ENCODE data around the gene TMEM255B.
"Not testable (repeated sequence)": the region's sequence is repeated elsewhere in the genome, so short reads cannot be mapped to it uniquely, and the experiment has no call there.

TMEM255B gene

GRCh38 chr13:113832631-113833030 lies 73.6 kb downstream of the TMEM255B start:
- no peak for DNase-seq (ENCODE audit: low read depth, low spot score)

DNA sequence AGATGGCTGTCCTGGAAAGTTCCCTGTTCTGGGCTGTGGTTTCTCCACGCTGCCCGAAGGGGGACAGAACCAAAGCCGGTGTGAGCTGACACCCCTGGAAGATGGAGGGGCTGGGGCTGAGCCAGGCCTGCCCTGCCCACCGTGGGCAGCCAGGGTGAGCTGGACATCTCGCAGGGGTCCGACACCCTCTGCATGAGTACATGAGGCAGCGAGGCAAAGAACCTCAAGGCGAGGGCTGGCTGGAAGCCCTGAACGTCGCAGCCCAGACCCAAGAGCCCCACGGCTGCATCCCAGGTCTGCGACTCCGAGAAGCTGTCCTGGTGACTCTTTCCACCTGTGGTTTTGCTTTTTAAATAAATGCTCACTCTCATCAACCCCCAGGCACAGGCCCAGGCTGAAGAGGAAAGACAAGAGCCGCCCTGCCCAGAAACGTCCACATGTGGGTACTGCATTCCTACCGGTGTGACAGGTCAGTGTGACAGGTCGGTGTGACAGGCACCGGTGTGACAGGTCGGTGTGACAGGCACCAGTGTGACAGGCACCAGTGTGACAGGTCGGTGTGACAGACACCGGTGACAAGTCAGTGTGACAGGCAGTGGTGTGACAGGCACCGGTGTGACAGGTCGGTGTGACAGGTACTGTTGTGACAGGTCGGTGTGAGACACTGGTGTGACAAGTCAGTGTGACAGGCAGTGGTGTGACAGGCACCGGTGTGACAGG lies 74.2 kb downstream of the TMEM255B start:
- no peak for DNase-seq (ENCODE audit: low read depth, low spot score)

DNA sequence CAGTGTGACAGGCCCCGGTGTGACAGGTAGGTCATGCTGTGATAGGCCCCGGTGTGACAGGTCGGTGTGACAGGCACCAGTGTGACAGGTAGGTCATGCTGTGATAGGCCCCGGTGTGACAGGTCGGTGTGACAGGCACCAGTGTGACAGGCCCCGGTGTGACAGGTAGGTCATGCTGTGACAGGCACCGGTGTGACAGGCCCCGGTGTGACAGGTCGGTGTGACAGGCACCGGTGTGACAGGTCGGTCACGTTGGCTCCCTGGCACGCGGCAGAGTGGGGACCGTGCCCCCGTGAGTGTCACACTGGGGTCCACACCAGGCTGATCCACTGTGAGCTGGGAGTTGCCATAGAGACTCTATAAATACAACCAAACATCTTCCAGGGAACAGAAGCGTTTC lies 75.0 kb downstream of the TMEM255B start:
- not testable (repeated sequence) for DNase-seq (ENCODE audit: low read depth, low spot score)

GRCh38 chr13:113834496-113835200 lies 75.6 kb downstream of the TMEM255B start:
- DNase-seq (ENCODE audit: low read depth, low spot score) = no peak

DNA sequence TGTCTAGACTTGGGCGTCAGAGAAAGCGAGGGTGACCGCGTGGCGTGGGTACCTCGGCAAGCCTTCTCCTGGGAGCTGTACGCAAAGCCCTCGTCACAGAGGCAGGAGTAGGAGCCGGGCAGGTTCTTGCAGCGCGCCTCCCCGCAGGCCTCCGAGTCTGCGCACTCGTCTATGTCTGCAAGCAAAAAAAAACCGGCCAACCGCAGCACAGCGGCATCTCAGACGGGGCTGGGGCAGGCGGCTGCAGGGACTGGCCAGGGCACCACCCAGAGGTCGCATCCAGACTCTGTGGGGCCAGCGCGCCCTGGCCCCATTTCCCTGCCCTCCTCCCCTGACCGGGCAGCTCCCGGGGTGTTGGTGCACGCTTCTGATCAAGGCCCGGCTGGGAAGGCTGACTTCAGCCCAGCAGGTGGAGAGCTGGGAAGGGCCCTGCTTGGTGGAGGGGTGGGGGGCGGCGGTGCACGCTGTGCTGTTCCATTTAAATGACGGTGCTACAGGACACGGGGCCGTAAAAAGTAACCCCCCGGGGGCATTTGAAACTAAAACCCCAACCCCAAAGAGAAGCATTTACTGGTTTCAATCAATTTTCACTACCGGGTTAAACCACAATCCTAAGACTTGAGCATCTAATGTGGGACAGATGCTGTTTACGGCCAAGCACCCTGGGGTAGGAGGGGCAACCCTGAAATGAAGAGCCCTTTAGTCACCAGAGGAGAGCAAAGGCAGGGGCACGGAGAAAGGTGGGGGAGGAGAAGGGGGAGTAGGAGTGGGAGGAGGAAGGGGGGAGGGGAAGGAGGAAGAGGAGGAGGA lies 76.6 kb downstream of the TMEM255B start:
- peak; percentile 57 for DNase-seq (ENCODE audit: low read depth, low spot score)

DNA sequence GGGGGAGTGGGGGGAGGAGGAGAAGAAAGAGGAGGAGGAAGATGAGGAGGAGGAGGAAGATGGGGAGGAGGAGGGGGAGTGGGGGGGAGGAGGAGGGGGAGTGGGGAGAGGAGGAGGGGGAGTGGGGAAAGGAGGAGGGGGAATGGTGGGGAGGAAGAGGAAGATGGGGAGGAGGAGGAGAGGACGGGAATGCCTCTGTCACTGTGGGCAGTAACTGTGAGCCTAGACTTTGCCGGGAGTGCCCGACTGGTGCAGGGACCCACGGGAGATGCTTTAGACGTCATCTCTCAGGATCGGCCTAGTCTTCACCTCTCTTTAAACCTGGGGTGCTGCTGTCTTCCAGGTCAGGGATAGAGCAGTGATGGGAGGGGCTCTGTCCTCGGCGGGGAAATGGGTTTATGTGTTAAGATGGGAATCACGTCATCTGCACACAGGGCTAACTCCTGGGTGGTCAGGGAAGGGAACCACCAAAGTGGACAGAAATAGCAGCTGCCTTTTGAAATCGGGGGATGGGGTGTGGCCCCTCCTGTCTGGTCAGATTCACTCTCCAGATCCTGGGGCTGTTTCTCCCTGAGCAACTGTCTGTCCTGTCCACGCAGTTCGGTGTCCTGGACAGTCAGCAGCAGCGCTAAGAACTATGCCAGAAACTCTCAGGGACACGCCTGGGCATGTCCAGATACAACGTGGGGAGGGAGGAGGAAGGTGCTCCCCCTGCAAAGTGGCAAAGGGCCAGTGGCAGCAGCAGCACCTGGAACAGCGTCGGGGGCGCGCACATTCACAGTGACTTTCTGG lies 77.9 kb downstream of the TMEM255B start:
- peak; percentile 84 for DNase-seq (ENCODE audit: low read depth, low spot score)

- peak; percentile 99 for DNase-seq (ENCODE audit: low read depth, low spot score)
Measured at GRCh38 chr13:113837560-113838355, 78.7 kb downstream of the TMEM255B start.

- DNase-seq (ENCODE audit: low read depth, low spot score) = no peak
Measured at GRCh38 chr13:113838711-113839201, 79.7 kb downstream of the TMEM255B start.

- no peak for DNase-seq (ENCODE audit: low read depth, low spot score)
Measured at GRCh38 chr13:113839536-113840204, 80.6 kb downstream of the TMEM255B start.

DNA sequence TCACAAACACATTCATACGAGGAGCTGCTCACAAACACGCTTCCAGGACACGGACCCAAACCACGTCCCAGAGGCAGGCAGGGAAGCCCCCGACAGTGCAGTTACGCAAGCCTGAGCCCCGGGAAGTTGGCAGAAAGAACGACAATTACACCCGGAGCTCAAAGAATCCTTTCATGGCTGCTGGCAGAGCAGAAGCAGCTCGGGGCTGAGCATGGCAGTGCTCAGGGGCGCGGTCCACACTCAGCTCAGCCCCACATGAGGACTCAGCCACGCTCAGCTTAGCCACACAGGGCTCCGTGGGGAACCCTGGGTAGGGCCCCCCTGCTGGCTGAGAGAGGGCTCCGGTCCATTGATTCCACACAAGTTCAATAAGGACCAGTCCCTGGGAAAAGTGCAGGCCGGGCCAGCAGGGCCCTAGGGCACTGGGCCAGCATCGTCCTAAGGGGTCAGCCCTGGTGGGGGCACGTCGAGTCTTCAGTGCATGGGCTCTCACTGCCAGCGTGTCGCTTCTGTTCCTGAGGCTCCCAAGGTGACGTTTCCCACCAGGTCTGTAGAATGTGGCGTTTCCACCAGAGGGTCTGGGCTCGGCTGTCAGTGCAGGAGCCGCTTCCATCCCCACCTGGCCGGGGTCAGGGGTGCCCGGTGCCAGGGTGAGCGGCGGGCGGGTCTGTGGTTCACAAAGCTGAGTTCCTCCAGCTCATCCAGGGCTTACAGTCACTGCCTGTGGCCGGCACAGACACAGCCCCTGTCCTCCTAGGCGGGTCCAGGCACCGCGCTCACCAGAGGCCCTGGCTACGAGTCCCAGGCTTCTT lies 81.7 kb downstream of the TMEM255B start:
- DNase-seq (ENCODE audit: low read depth, low spot score) = no peak

GRCh38 chr13:113841353-113841650 lies 82.3 kb downstream of the TMEM255B start:
- DNase-seq (ENCODE audit: low read depth, low spot score) = no peak

- DNase-seq (ENCODE audit: low read depth, low spot score) = no peak
Measured at GRCh38 chr13:113842336-113843062, 83.5 kb downstream of the TMEM255B start.

- no peak for DNase-seq (ENCODE audit: low read depth, low spot score)
Measured at GRCh38 chr13:113843063-113843654, 84.1 kb downstream of the TMEM255B start.

- DNase-seq (ENCODE audit: low read depth, low spot score) = no peak
Measured at GRCh38 chr13:113843864-113844556, 85.0 kb downstream of the TMEM255B start.

DNA sequence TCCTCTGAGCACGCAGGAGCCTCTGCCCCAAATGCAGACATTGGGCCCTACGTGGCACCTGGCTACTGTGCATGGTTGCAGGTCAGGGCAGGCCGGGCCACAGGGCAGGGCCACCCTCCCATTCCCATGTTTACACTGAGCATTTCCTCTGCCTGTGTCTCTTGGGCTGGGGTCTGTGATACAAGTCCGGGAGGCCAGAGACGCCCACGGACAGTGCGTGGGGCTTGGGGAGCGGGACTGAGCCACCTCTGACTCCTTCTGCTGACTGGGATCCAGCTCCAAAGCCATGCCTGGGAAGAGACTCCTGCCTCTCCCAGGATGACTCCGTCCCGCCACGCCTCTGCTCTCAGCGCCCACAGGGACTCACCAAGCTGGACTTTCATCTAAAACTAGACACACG lies 86.0 kb downstream of the TMEM255B start:
- no peak for DNase-seq (ENCODE audit: low read depth, low spot score)

DNA sequence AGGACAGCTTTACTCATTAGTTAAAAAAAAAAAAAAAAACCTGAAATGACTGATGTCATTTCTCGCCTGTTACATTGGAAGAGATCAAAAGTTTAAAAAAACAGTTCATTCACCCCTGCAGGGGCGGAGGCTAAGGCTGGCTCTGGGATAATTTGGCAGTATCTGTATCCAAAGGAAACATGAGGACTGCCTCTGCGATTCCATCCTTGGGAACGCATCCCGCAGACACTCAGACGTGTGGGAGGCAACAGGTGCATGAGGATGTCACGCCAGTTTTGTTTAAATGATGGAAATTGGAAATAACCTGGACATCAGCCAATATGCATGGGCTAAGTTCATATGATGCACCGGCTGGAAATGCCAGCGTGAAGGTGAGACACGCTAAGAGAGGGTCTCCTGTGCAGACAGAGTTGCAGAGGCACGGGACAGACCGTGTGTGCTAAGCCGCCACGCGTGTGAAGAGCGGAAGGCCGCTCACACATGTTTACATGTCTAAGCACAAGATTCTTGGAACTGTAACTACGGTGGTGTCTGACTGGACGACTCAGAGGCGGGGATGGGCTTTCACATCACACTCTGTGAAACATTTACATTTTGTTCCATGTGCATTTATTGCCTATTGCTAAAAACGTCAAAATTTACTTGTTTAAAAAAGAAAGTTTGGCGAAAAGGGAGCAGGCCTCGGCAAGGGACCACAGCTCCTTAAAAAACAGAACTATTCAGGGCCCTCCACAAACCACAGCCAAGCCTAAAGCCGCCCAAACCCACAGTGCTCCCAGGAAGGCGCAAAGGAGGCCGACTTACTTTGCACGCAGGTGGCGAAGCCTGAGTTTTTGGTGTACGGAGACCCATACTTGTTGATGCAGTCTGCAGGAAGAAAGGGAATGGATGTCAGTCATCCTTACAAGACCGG lies 87.0 kb downstream of the TMEM255B start:
- DNase-seq (ENCODE audit: low read depth, low spot score) = no peak
